H9 (cell line): ENCODE data around the gene ROCK1. TPM values are rescaled to one million over a fixed set of nuclear protein-coding genes. Genes with fewer than 3 reads are reported as not detected.

Experiments used
- DNase-seq: peaks from one replicate; pipeline ENCODE4 v3.0.0-alpha.2; 2017
- H2AFZ ChIP-seq: one replicate; pipeline ENCODE4 v1.6.1; 2013; ENCODE audit warnings: mild to moderate bottlenecking, low read length, control low read depth, moderate library complexity
- H2AK5ac ChIP-seq: 2 replicates; pipeline ENCODE4 v1.6.1; 2013; ENCODE audit warnings: low read length, control low read depth, mixed read lengths; ENCODE audit not compliant: insufficient read length
- H2BK120ac ChIP-seq: one replicate; pipeline ENCODE4 v1.6.1; 2013; ENCODE audit warnings: low read depth, mild to moderate bottlenecking, low read length, control low read depth, inconsistent platforms; ENCODE audit not compliant: poor library complexity, severe bottlenecking
- H2BK12ac ChIP-seq: 2 replicates; pipeline ENCODE4 v1.6.1; 2013; ENCODE audit warnings: low read length, control low read depth, mixed read lengths, low read depth; ENCODE audit not compliant: insufficient read length
- H2BK15ac ChIP-seq: 2 replicates; pipeline ENCODE4 v1.6.1; 2013; ENCODE audit warnings: low read depth, low read length, control low read depth
- H2BK20ac ChIP-seq: one replicate; pipeline ENCODE4 v1.6.1; 2013; ENCODE audit warnings: low read depth, mild to moderate bottlenecking, low read length, control low read depth, inconsistent platforms; ENCODE audit not compliant: poor library complexity, severe bottlenecking
- H2BK5ac ChIP-seq: 2 replicates; pipeline ENCODE4 v1.6.1; 2013; ENCODE audit warnings: low read length, control low read depth, mixed read lengths; ENCODE audit not compliant: insufficient read length
- H3K14ac ChIP-seq: 2 replicates; pipeline ENCODE4 v1.6.1; 2013; ENCODE audit warnings: low read length, control low read depth; ENCODE audit not compliant: insufficient read depth
- H3K18ac ChIP-seq: 2 replicates; pipeline ENCODE4 v1.6.1; 2013; ENCODE audit warnings: low read depth, mild to moderate bottlenecking, mixed read lengths, low read length, control low read depth; ENCODE audit not compliant: insufficient read length
- H3K23ac ChIP-seq: 2 replicates; pipeline ENCODE4 v1.6.1; 2013; ENCODE audit warnings: low read length, control low read depth, mixed read lengths, low read depth; ENCODE audit not compliant: insufficient read length
- H3K23me2 ChIP-seq: 2 replicates; pipeline ENCODE4 v1.6.1; 2013; ENCODE audit warnings: low read depth, mild to moderate bottlenecking, mixed read lengths, low read length, control low read depth; ENCODE audit not compliant: insufficient read length, poor library complexity, severe bottlenecking
- H3K27ac ChIP-seq: 2 replicates; pipeline ENCODE4 v1.5.1; 2013; ENCODE audit warnings: low read length, control low read depth, mixed read lengths, low read depth; ENCODE audit not compliant: insufficient read length
- H3K27me3 ChIP-seq: 2 replicates; pipeline ENCODE4 v1.6.1; 2013; ENCODE audit warnings: low read length, control low read depth, inconsistent platforms; ENCODE audit not compliant: insufficient read depth
- H3K4ac ChIP-seq: 2 replicates; pipeline ENCODE4 v1.6.1; 2013; ENCODE audit warnings: low read depth, mild to moderate bottlenecking, control low read depth, inconsistent platforms, low read length, moderate library complexity
- H3K4me1 ChIP-seq: 2 replicates; pipeline ENCODE4 v1.6.1; 2013; ENCODE audit warnings: low read length, control low read depth, inconsistent platforms; ENCODE audit not compliant: insufficient read depth
- H3K4me2 ChIP-seq: 2 replicates; pipeline ENCODE4 v1.6.1; 2013; ENCODE audit warnings: low read length, control low read depth, mixed read lengths; ENCODE audit not compliant: insufficient read length, insufficient read depth
- H3K56ac ChIP-seq: 2 replicates; pipeline ENCODE4 v1.6.1; 2013; ENCODE audit warnings: low read depth, mild to moderate bottlenecking, mixed read lengths, low read length, control low read depth; ENCODE audit not compliant: insufficient read length
- H3K79me1 ChIP-seq: 2 replicates; pipeline ENCODE4 v1.6.1; 2013; ENCODE audit warnings: low read depth, mild to moderate bottlenecking, moderate library complexity, low read length, control low read depth, inconsistent platforms; ENCODE audit not compliant: insufficient read depth, poor library complexity, severe bottlenecking
- H3K79me2 ChIP-seq: 2 replicates; pipeline ENCODE4 v1.6.1; 2013; ENCODE audit warnings: low read length, control low read depth, inconsistent platforms; ENCODE audit not compliant: insufficient read depth
- H3K9ac ChIP-seq: 2 replicates; pipeline ENCODE4 v1.6.1; 2013; ENCODE audit warnings: low read length, control low read depth, mixed read lengths; ENCODE audit not compliant: insufficient read length; ENCODE audit errors: extremely low read depth
- H3K9me3 ChIP-seq: one replicate; pipeline ENCODE4 v1.6.1; 2013; ENCODE audit warnings: low read depth, low read length, inconsistent platforms; ENCODE audit not compliant: control insufficient read depth
- H3T11ph ChIP-seq: one replicate; pipeline ENCODE4 v1.6.1; 2013; ENCODE audit warnings: mild to moderate bottlenecking, low read length, control low read depth, inconsistent platforms
- H4K20me1 ChIP-seq: one replicate; pipeline ENCODE4 v1.6.1; 2013; ENCODE audit not compliant: control insufficient read depth, insufficient read length, insufficient read depth
- H4K5ac ChIP-seq: 2 replicates; pipeline ENCODE4 v1.6.1; 2013; ENCODE audit warnings: low read depth, mild to moderate bottlenecking, mixed read lengths, low read length, control low read depth; ENCODE audit not compliant: insufficient read length
- H4K8ac ChIP-seq: replicated peaks from 2 replicates; pipeline ENCODE4 v1.6.1; 2013; ENCODE audit warnings: low read length, control low read depth, mixed read lengths, low read depth; ENCODE audit not compliant: insufficient read length
- H4K91ac ChIP-seq: 2 replicates; pipeline ENCODE4 v1.6.1; 2013; ENCODE audit warnings: low read depth, mild to moderate bottlenecking, moderate library complexity, mixed read lengths, low read length, control low read depth; ENCODE audit not compliant: insufficient read length
- H3K27ac Mint-ChIP-seq, 3 experiments: 2 replicates in 2 of 3; 3 replicates in 1 of 3; pipeline ENCODE4 v1.8.0; 2020 to 2021; ENCODE audit warnings: mixed read lengths in 3 of 3, mild to moderate bottlenecking in 1 of 3, moderate library complexity in 1 of 3
- H3K27me3 Mint-ChIP-seq: 2 replicates; pipeline ENCODE4 v1.8.0; 2021; ENCODE audit warnings: low read depth, mild to moderate bottlenecking, moderate library complexity, mixed read lengths
- H3K36me3 Mint-ChIP-seq, 3 experiments: 2 replicates in 2 of 3; 3 replicates in 1 of 3; pipeline ENCODE4 v1.8.0; 2020 to 2021; ENCODE audit warnings: low read depth in 3 of 3, mixed read lengths in 3 of 3; ENCODE audit not compliant: insufficient read depth in 1 of 3
- H3K4me1 Mint-ChIP-seq, 2 experiments: 2 replicates each; pipeline ENCODE4 v1.8.0; 2020; ENCODE audit warnings: mixed read lengths in 2 of 2
- H3K4me3 Mint-ChIP-seq, 2 experiments: 2 replicates in 1 of 2; 3 replicates in 1 of 2; pipeline ENCODE4 v1.8.0; 2020 to 2021; ENCODE audit warnings: mild to moderate bottlenecking in 2 of 2, mixed read lengths in 2 of 2, moderate library complexity in 1 of 2
- H3K9me3 Mint-ChIP-seq, 2 experiments: 2 replicates in 1 of 2; 3 replicates in 1 of 2; pipeline ENCODE4 v1.8.0; 2020; ENCODE audit warnings: mild to moderate bottlenecking in 2 of 2, mixed read lengths in 2 of 2, moderate library complexity in 1 of 2
- CTCF ChIP-seq: fragments of 200-600 bp; sonication (generic); conservative IDR thresholded peaks from 3 replicates; pipeline ENCODE4 v1.8.0; 2021; ENCODE audit warnings: antibody characterized with exemption, mild to moderate bottlenecking
- WGBS: extraction: QIAGEN DNeasy Blood & Tissue Kit; methylation state at CpG from one replicate; pipeline ENCODE4 v1.1.7; 2013; ENCODE audit warnings: missing lambda C conversion rate, low lambda C conversion rate, mixed read lengths; ENCODE audit not compliant: insufficient read length; ENCODE audit errors: extremely low coverage; 5-methylcytosine and 5-hydroxymethylcytosine counted together
- total RNA-seq: library from RNA; stranded (reverse); gene quantifications from 2 replicates; pipeline ENCODE4 v1.2.1, GENCODE V29; 2021

Gene ROCK1
- total RNA-seq, 1 experiment from 2014 or later: 38.2 TPM

GRCh38 chr18:21085579-21086166 lies 25.9 kb downstream of the ROCK1 start:
- H3K27me3 ChIP-seq: no peaks in the 10 kb centered on the region
- H3T11ph ChIP-seq: no peak overlapping the region
- no peak overlapping the region for H3K27ac ChIP-seq
- H2AK5ac ChIP-seq: no peak overlapping the region
- H3K9me3 Mint-ChIP-seq: peaks cover 11 to 26% of the 10 kb centered on the region in 2 experiments
- no peak overlapping the region for H3K9ac ChIP-seq
- no peaks in the 10 kb centered on the region for H4K20me1 ChIP-seq
- no peak overlapping the region for H2BK120ac ChIP-seq
- H3K4me1 Mint-ChIP-seq: peaks cover 0 to 2% of the 10 kb centered on the region in 2 experiments; a peak in 1 of 4 replicates
- H3K79me1 ChIP-seq: peaks cover 6% of the 10 kb centered on the region
- H3K79me2 ChIP-seq: peaks cover 21% of the 10 kb centered on the region; the same call in 1 of the 2 replicates
- no peaks in the 10 kb centered on the region for H3K23me2 ChIP-seq
- no peak overlapping the region for H3K14ac ChIP-seq
- no peak overlapping the region for H4K91ac ChIP-seq
- H3K56ac ChIP-seq: no peak overlapping the region
- no peak overlapping the region for H3K18ac ChIP-seq
- H2BK12ac ChIP-seq: no peak overlapping the region
- DNase-seq: no peak
- H3K9me3 ChIP-seq: no peaks in the 10 kb centered on the region
- no peak overlapping the region for H3K27ac Mint-ChIP-seq
- H4K5ac ChIP-seq: no peak overlapping the region
- TF ChIP-seq CTCF: no peak
- H2BK15ac ChIP-seq: no peak overlapping the region
- no peak overlapping the region for H4K8ac ChIP-seq
- no peak overlapping the region for H3K4me3 Mint-ChIP-seq
- no peak overlapping the region for H3K4ac ChIP-seq
- no peak overlapping the region for H2AFZ ChIP-seq
- peaks cover 10 to 29% (median 22%) of the 10 kb centered on the region in 3 experiments for H3K36me3 Mint-ChIP-seq
- no peak overlapping the region for H2BK20ac ChIP-seq
- H3K27me3 Mint-ChIP-seq: no peaks in the 10 kb centered on the region
- H3K4me2 ChIP-seq: no peak overlapping the region
- no peak overlapping the region for H3K23ac ChIP-seq
- no peak overlapping the region for H2BK5ac ChIP-seq
- no CpG with 5 or more reads among the region's 3 CpGs for WGBS
- no peaks in the 10 kb centered on the region for H3K4me1 ChIP-seq
